ENCODE results near the gene RFX7. TPM values are rescaled to one million over a fixed set of nuclear protein-coding genes. Genes with fewer than 3 reads are reported as not detected.

Gene RFX7
- total and polyA plus RNA-seq, 4 donors, result 2.6 to 14.8 (median 7.2) TPM

GRCh38 chr15:56042498-56042897 is 201.2 kb downstream of the RFX7 start:
- Histone ChIP-seq H3K36me3 (ENCODE audit: control insufficient read depth in 4 of 4, insufficient read depth in 4 of 4, low read length in 4 of 4) (no peaks in the 10 kb centered on the region), H3K27ac (ENCODE audit: low read depth in 1 of 2, low read length in 1 of 2) (peak overlapping the region in 1 of 2 donors; percentile 33), H3K9me3 (ENCODE audit: control insufficient read depth in 4 of 4, insufficient read depth in 3 of 4, low read length in 3 of 4) (no peaks in the 10 kb centered on the region), H3K9ac (ENCODE audit: insufficient read depth in 1 of 2, low read length in 2 of 2) (no peak overlapping the region), H3K4me3 (no peak overlapping the region), H3K4me1 (ENCODE audit: control insufficient read depth in 5 of 5, insufficient read depth in 5 of 5, low read length in 5 of 5) (peaks cover 0 to 3% (median 0%) of the 10 kb centered on the region in 5 donors), H3K27me3 (ENCODE audit: control insufficient read depth in 3 of 3, insufficient read depth in 3 of 3, low read length in 2 of 3) (no peaks in the 10 kb centered on the region)
- DNase-seq, result no peak
- WGBS, 2 donors, result 75 to 80% methylated on average over 4 of the region's 4 CpGs
- ATAC-seq (ENCODE audit: insufficient read depth, low FRiP score), result no peak
- TF ChIP-seq CTCF (IDR thresholded peaks at IDR 0.05; ENCODE audit: control extremely low read depth, extremely low read depth), result no peak

DNA sequence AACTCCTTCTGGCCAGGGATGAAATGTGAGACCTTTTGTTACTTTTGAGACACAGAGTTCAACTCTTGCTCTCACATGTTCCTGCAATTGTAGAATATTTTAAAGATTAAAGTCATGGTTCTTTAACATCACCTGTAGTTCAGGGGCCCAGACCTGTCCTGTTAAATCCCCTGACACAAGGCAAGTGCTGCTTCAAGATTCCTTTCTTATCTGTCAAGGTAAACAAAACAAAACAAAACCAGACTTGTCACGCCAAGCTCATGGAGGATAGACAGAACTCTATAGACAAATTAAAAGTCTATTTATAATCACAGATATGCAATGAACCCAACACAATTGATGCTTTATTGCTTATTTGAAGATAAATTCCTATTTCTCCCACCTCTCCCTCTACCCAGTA is 201.6 kb downstream of the RFX7 start:
- DNase-seq (no peak), ATAC-seq (ENCODE audit: insufficient read depth, low FRiP score) (no peak)
- Histone ChIP-seq H3K4me3 (no peak overlapping the region), H3K4me1 (ENCODE audit: control insufficient read depth in 5 of 5, insufficient read depth in 5 of 5, low read length in 5 of 5) (peaks cover 0 to 3% (median 0%) of the 10 kb centered on the region in 5 donors), H3K36me3 (ENCODE audit: control insufficient read depth in 4 of 4, insufficient read depth in 4 of 4, low read length in 4 of 4) (no peaks in the 10 kb centered on the region), H3K27me3 (ENCODE audit: control insufficient read depth in 3 of 3, insufficient read depth in 3 of 3, low read length in 2 of 3) (no peaks in the 10 kb centered on the region), H3K9me3 (ENCODE audit: control insufficient read depth in 4 of 4, insufficient read depth in 3 of 4, low read length in 3 of 4) (no peaks in the 10 kb centered on the region), H3K27ac (ENCODE audit: low read depth in 1 of 2, low read length in 1 of 2) (peak overlapping the region in 1 of 2 donors; percentile 40), H3K9ac (ENCODE audit: insufficient read depth in 1 of 2, low read length in 2 of 2) (no peak overlapping the region)
- WGBS, 2 donors, result 68 to 86% methylated on average over 1 of the region's 1 CpG
- no peak for TF ChIP-seq CTCF (IDR thresholded peaks at IDR 0.05; ENCODE audit: control extremely low read depth, extremely low read depth)

GRCh38 chr15:56040081-56041035 is 203.3 kb downstream of the RFX7 start:
- H3K36me3 ChIP-seq (ENCODE audit: control insufficient read depth in 4 of 4, insufficient read depth in 4 of 4, low read length in 4 of 4), result no peaks in the 10 kb centered on the region

More at GRCh38 chr15:56040081-56041035, 203.3 kb downstream of the RFX7 start:
- no peaks in the 10 kb centered on the region for H3K27me3 ChIP-seq (ENCODE audit: control insufficient read depth in 3 of 3, insufficient read depth in 3 of 3, low read length in 2 of 3)
- peak; percentile 56 for ATAC-seq (ENCODE audit: insufficient read depth, low FRiP score)
- H3K4me1 ChIP-seq (ENCODE audit: control insufficient read depth in 5 of 5, insufficient read depth in 5 of 5, low read length in 5 of 5), result peaks cover 0 to 3% (median 0%) of the 10 kb centered on the region in 5 donors
- no peak for TF ChIP-seq CTCF (IDR thresholded peaks at IDR 0.05; ENCODE audit: control extremely low read depth, extremely low read depth)
- H3K27ac ChIP-seq (ENCODE audit: low read depth in 1 of 2, low read length in 1 of 2), result peak overlapping the region in 1 of 2 donors; percentile 94
- H3K4me3 ChIP-seq, result no peak overlapping the region
- peak; percentile 53 to 81 (median 61) for DNase-seq
- no peaks in the 10 kb centered on the region for H3K9me3 ChIP-seq (ENCODE audit: control insufficient read depth in 4 of 4, insufficient read depth in 3 of 4, low read length in 3 of 4)
- WGBS, 2 donors, result 56 to 63% methylated on average over 8 of the region's 8 CpGs
- no peak overlapping the region for H3K9ac ChIP-seq (ENCODE audit: insufficient read depth in 1 of 2, low read length in 2 of 2)

Measured in lung (tissue), 12 donors.